Nasal cavity respiratory epithelium epithelial cell of viscerocranial mucosa (primary cell): ENCODE results near the gene ALAD. TPM values are rescaled to one million over a fixed set of nuclear protein-coding genes. Genes with fewer than 3 reads are reported as not detected.

Experiments
- total RNA-seq: library from RNA; depleted of rRNA; stranded (reverse); fragments of >200 nt; gene quantifications from 2 replicates; pipeline ENCODE4 v1.2.3, GENCODE V29; 2014

The ALAD gene
- total RNA-seq, result 2.4 and 12.2 TPM in 2 replicates

DNA sequence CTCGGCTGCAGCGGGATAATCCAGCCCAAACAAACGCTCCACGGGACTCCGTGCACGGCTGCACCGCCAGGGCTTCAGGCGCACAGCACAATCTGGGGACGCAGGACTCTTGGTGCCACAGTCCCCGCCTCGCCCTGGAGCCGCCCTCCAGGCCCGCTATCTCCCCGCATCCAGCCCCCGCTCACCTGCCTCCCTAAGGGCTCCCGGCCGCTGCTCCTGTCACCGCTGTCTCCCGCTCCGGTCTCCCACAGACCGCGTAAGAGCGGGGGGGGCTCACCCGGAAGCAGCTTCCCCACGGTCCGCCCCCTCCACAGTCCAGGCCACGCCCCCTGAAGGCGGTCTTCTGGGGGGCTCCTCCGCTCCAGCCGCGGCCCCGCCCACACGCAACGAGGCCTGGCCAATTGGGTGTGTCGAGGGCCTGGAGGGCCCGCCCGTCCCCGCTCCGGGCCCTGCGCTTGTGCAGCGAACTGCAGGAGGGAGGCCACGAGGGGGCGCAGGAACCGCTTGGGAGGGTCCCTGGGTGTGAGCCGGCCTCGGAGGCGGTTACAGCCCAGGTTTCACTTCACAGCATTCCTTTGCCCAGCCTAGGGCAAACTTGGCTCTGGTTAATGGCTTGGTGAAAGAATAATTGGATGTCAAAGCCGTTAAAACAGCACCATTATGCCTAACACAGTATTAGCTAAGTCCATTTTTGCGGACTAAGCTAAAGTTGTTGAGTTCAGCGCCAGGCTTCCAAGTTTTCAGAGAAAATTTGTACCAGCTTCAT, at the start of gene ALAD:
Gene ALAD (minus strand): TSS at position 258 of the 766 bp plus-strand sequence. CDS start 7,725 bp downstream, outside the sequence.

DNA sequence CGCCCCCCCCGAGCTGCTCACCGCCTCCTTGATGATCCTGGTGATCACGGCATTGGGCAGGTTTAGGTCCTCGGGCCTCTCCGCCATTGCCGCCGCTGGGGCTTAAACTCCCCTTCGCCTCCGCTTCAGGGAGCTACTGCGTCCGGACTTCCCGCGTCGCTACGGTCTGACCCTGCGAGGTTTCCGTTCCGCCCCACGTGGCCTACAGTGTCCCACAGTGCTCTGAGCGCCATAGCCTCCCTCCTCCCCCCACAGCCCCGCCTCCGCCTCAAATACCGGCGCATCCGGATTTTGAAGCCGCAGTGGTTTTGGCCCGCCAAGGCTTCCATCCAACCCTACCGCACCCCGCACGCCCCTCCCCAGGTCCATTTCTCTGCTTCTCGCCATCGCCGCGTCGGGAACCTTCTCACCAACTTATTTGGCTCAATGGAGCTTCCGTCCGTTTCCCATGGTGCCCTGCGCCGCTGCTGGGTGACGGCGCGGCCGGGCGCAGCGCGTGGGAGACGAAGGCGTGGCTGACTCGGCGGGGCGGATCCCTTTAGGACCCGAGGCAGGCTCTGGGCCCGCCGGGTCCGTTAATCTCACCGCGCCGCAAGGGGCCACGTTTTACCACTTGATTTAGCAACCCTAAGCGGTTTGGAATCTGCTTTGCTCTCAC, 9.3 kb upstream of the ALAD start, which contains the start of the genes C9orf43 and POLE3:
Gene C9orf43 (plus strand): TSS at position 541 of the 658 bp plus-strand sequence. CDS start 2,747 bp downstream, outside the sequence.
Gene POLE3 (minus strand): TSS at position 469 of the 658 bp plus-strand sequence. CDS start 382 bp downstream, at position 87.

GRCh38 chr9:113376634-113377567, 24.2 kb downstream of the ALAD start, which contains the start of gene HDHD3:
Gene HDHD3, minus strand, starts transcription at chr9:113376986. Its CDS starts 2,632 bp downstream, at chr9:113374354.

GRCh38 chr9:113349445-113350094, 51.5 kb downstream of the ALAD start, which contains the start of gene BSPRY:
Gene BSPRY, plus strand, starts transcription at chr9:113349541. Its CDS starts 39 bp downstream, at chr9:113349580.

GRCh38 chr9:113340011-113340699, 60.9 kb downstream of the ALAD start, which contains the start of gene WDR31:
Gene WDR31, minus strand, starts transcription at chr9:113340275. Its CDS starts 8,253 bp downstream, at chr9:113332022.

Other genes with a start within 250 kb of the ALAD start
- 12.3 and 27.1 TPM in 2 replicates for gene FKBP15, start 180.0 kb downstream of the ALAD start, total RNA-seq
- gene SLC31A1, start 179.7 kb downstream of the ALAD start, total RNA-seq, result 42.5 and 44.1 TPM in 2 replicates
- gene CDC26, start 125.7 kb downstream of the ALAD start, total RNA-seq, result 20.5 and 23.8 TPM in 2 replicates
- 49.2 and 59.5 TPM in 2 replicates for gene PRPF4, start 125.6 kb downstream of the ALAD start, total RNA-seq
- 0.50 TPM in 1 of 2 replicates, not detected in the other for gene RNF183, start 97.9 kb downstream of the ALAD start, total RNA-seq
- gene WDR31, start 61.0 kb downstream of the ALAD start, total RNA-seq, result 4.1 and 4.8 TPM in 2 replicates
- 6.1 and 6.5 TPM in 2 replicates for gene BSPRY, start 51.7 kb downstream of the ALAD start, total RNA-seq
- gene HDHD3, start 24.3 kb downstream of the ALAD start, total RNA-seq, result 17.1 and 19.4 TPM in 2 replicates
- gene POLE3, start 9.4 kb upstream of the ALAD start, total RNA-seq, result 51.9 and 56.6 TPM in 2 replicates
- 0.34 and 0.71 TPM in 2 replicates for gene C9orf43, start 9.5 kb upstream of the ALAD start, total RNA-seq
- 32.0 and 37.6 TPM in 2 replicates for gene RGS3, start 62.4 kb upstream of the ALAD start, total RNA-seq